Naive thymus-derived CD8-positive, alpha-beta T cell (primary cell): ENCODE results near the gene ACOX2. TPM values are rescaled to one million over a fixed set of nuclear protein-coding genes. Genes with fewer than 3 reads are reported as not detected.
A peak's percentile ranks its signal among the peaks of the same experiment; 100 is the strongest.
"Not testable (repeated sequence)": the region's sequence is repeated elsewhere in the genome, so short reads cannot be mapped to it uniquely, and the experiment has no call there.

Source experiments
- ATAC-seq, 2 donors: fragments of 150-1000 bp; cut with Tn5 transposase in 1 of 2; sonication (Bioruptor Pico), chemical (Tn5 transposase) in 1 of 2; 1 replicate in 1 of 2; 2 replicates in 1 of 2; pipeline ENCODE4 v1.10.0; 2021; ENCODE audit warnings: mild to moderate bottlenecking in 2 of 2, moderate library complexity in 2 of 2
- POLR2A ChIA-PET: fragments of 350-600 bp; sonication (Branson Sonifier 250); formaldehyde crosslinking; loops from one replicate; lab custom pipeline; 2021; ENCODE audit warnings: antibody characterized with exemption; lab: Charles Lee
- DNase-seq, 10 donors: peaks; one replicate each; pipeline versions ENCODE4 v3.0.0 to v3.0.0-alpha.2; 2020 to 2022
- H3K27ac Mint-ChIP-seq, 10 donors: one replicate each; pipeline ENCODE4 v1.8.0; 2020 to 2022; ENCODE audit warnings: mild to moderate bottlenecking in 10 of 10, mixed read lengths in 10 of 10, moderate library complexity in 4 of 10, inconsistent platforms in 1 of 10
- H3K27me3 Mint-ChIP-seq, 5 donors: one replicate each; pipeline ENCODE4 v1.8.0; 2021 to 2022; ENCODE audit warnings: mixed read lengths in 5 of 5
- H3K36me3 Mint-ChIP-seq, 3 donors: one replicate each; pipeline ENCODE4 v1.8.0; 2020 to 2022; ENCODE audit warnings: mixed read lengths in 3 of 3, mild to moderate bottlenecking in 2 of 3, inconsistent platforms in 1 of 3
- H3K4me1 Mint-ChIP-seq, 4 donors: one replicate each; pipeline ENCODE4 v1.8.0; 2021 to 2022; ENCODE audit warnings: mixed read lengths in 4 of 4
- H3K4me3 Mint-ChIP-seq, 10 donors: one replicate each; pipeline ENCODE4 v1.8.0; 2020 to 2022; ENCODE audit warnings: mild to moderate bottlenecking in 10 of 10, mixed read lengths in 10 of 10, moderate library complexity in 6 of 10, inconsistent platforms in 1 of 10
- H3K9me3 Mint-ChIP-seq, 9 donors: one replicate each; pipeline ENCODE4 v1.8.0; 2020 to 2022; ENCODE audit warnings: mixed read lengths in 9 of 9, mild to moderate bottlenecking in 3 of 9, inconsistent platforms in 1 of 9, moderate library complexity in 1 of 9
- polyA plus RNA-seq, 3 donors: library from polyadenylated mRNA; unstranded; fragments of 300-500 nt; fragmentation: Illumina TruSeq; gene quantifications; one replicate each; pipeline ENCODE4 v1.2.3, GENCODE V29; 2021
- total RNA-seq, 8 experiments: library from RNA in 2 of 8; stranded (reverse) in 2 of 8; gene quantifications; one replicate each; pipeline ENCODE4 v1.2.3 and lab custom pipeline; 2021 to 2026

The ACOX2 gene
- total and polyA plus RNA-seq, 5 experiments from 2014 or later = not detected

- Mint-ChIP-seq H3K9me3 (no peaks in the 10 kb centered on the region), H3K36me3 (peaks cover 0 to 3% (median 0%) of the 10 kb centered on the region in 3 donors), H3K4me3 (no peak overlapping the region), H3K27me3 (peaks cover 0 to 1% (median 0%) of the 10 kb centered on the region in 5 donors), H3K4me1 (peaks cover 5 to 10% (median 6%) of the 10 kb centered on the region in 4 donors), H3K27ac (no peak overlapping the region)
- ATAC-seq = no peak
- DNase-seq = no peak
- POLR2A ChIA-PET = no interaction called here
Measured at GRCh38 chr3:58528629-58529028, 8.4 kb downstream of the ACOX2 start.

- H3K36me3 Mint-ChIP-seq, DNase-seq, H3K27me3 Mint-ChIP-seq, ATAC-seq, H3K9me3 Mint-ChIP-seq, H3K4me3 Mint-ChIP-seq, H3K27ac Mint-ChIP-seq, POLR2A ChIA-PET, H3K4me1 Mint-ChIP-seq: not testable (repeated sequence)
Measured at GRCh38 chr3:58527440-58527839, 9.6 kb downstream of the ACOX2 start.

- no peaks in the 10 kb centered on the region for H3K27me3 Mint-ChIP-seq
- ATAC-seq = no peak
- no peak overlapping the region for H3K4me3 Mint-ChIP-seq
- no peak for DNase-seq
- no peaks in the 10 kb centered on the region for H3K9me3 Mint-ChIP-seq
- H3K4me1 Mint-ChIP-seq = no peaks in the 10 kb centered on the region
- POLR2A ChIA-PET = no interaction called here
- H3K27ac Mint-ChIP-seq = no peak overlapping the region
- H3K36me3 Mint-ChIP-seq = peaks cover 0 to 3% (median 0%) of the 10 kb centered on the region in 3 donors
Measured at GRCh38 chr3:58526515-58526957, 10.5 kb downstream of the ACOX2 start.

GRCh38 chr3:58524326-58524888 is 12.6 kb downstream of the ACOX2 start:
- H3K27ac Mint-ChIP-seq = no peak overlapping the region
- ATAC-seq (no peak), DNase-seq (no peak)
- POLR2A ChIA-PET = no interaction called here
- H3K36me3 Mint-ChIP-seq = peaks cover 0 to 3% (median 0%) of the 10 kb centered on the region in 3 donors
- no peaks in the 10 kb centered on the region for H3K9me3 Mint-ChIP-seq
- H3K4me3 Mint-ChIP-seq = no peak overlapping the region
- H3K27me3 Mint-ChIP-seq = no peaks in the 10 kb centered on the region
- no peaks in the 10 kb centered on the region for H3K4me1 Mint-ChIP-seq

- Mint-ChIP-seq H3K4me3 (no peak overlapping the region), H3K27ac (no peak overlapping the region), H3K27me3 (no peaks in the 10 kb centered on the region), H3K36me3 (peaks cover 0 to 3% (median 0%) of the 10 kb centered on the region in 3 donors), H3K9me3 (no peaks in the 10 kb centered on the region), H3K4me1 (no peaks in the 10 kb centered on the region)
- ATAC-seq (no peak), DNase-seq (no peak)
- POLR2A ChIA-PET = no interaction called here
Measured at GRCh38 chr3:58522759-58523425, 14.1 kb downstream of the ACOX2 start.

- Mint-ChIP-seq H3K27me3 (peaks cover 0 to 1% (median 0%) of the 10 kb centered on the region in 5 donors), H3K4me1 (no peaks in the 10 kb centered on the region), H3K36me3 (peaks cover 0 to 3% (median 0%) of the 10 kb centered on the region in 3 donors), H3K27ac (peak overlapping the region in 2 of 10 donors; percentile 22 to 81), H3K9me3 (no peaks in the 10 kb centered on the region), H3K4me3 (no peak overlapping the region)
- no peak for ATAC-seq
- DNase-seq = no peak
- POLR2A ChIA-PET = no interaction called here
Measured at GRCh38 chr3:58521917-58522631, 14.9 kb downstream of the ACOX2 start.

- Mint-ChIP-seq H3K4me3 (no peak overlapping the region), H3K27ac (peak overlapping the region in 3 of 10 donors; percentile 6 to 79 (median 22)), H3K27me3 (peaks cover 0 to 4% (median 0%) of the 10 kb centered on the region in 5 donors), H3K4me1 (no peaks in the 10 kb centered on the region), H3K9me3 (no peaks in the 10 kb centered on the region), H3K36me3 (no peaks in the 10 kb centered on the region)
- DNase-seq (no peak), ATAC-seq (no peak)
- POLR2A ChIA-PET = no interaction called here
Measured at GRCh38 chr3:58521336-58521670, 15.7 kb downstream of the ACOX2 start.

GRCh38 chr3:58520403-58521335 is 16.3 kb downstream of the ACOX2 start:
- POLR2A ChIA-PET = no interaction called here
- peaks cover 0 to 4% (median 0%) of the 10 kb centered on the region in 5 donors for H3K27me3 Mint-ChIP-seq
- no peak for DNase-seq
- H3K27ac Mint-ChIP-seq = no peak overlapping the region
- ATAC-seq = no peak
- H3K36me3 Mint-ChIP-seq = no peaks in the 10 kb centered on the region
- no peaks in the 10 kb centered on the region for H3K9me3 Mint-ChIP-seq
- no peaks in the 10 kb centered on the region for H3K4me1 Mint-ChIP-seq
- no peak overlapping the region for H3K4me3 Mint-ChIP-seq

- no peak overlapping the region for H3K4me3 Mint-ChIP-seq
- H3K36me3 Mint-ChIP-seq = no peaks in the 10 kb centered on the region
- H3K9me3 Mint-ChIP-seq = no peaks in the 10 kb centered on the region
- H3K27me3 Mint-ChIP-seq = peaks cover 0 to 4% (median 0%) of the 10 kb centered on the region in 5 donors
- ATAC-seq = no peak
- POLR2A ChIA-PET = no interaction called here
- H3K4me1 Mint-ChIP-seq = no peaks in the 10 kb centered on the region
- H3K27ac Mint-ChIP-seq = no peak overlapping the region
- no peak for DNase-seq
Measured at GRCh38 chr3:58519668-58520402, 17.2 kb downstream of the ACOX2 start.

GRCh38 chr3:58518291-58518789 is 18.6 kb downstream of the ACOX2 start:
- Mint-ChIP-seq H3K4me3 (no peak overlapping the region), H3K27ac (no peak overlapping the region), H3K36me3 (no peaks in the 10 kb centered on the region), H3K4me1 (no peaks in the 10 kb centered on the region), H3K9me3 (no peaks in the 10 kb centered on the region), H3K27me3 (peaks cover 0 to 4% (median 0%) of the 10 kb centered on the region in 5 donors)
- DNase-seq = no peak
- ATAC-seq = no peak
- POLR2A ChIA-PET = no interaction called here

GRCh38 chr3:58514405-58514804 is 22.6 kb downstream of the ACOX2 start:
- ATAC-seq (no peak), DNase-seq (no peak)
- peaks cover 0 to 4% (median 0%) of the 10 kb centered on the region in 5 donors for H3K27me3 Mint-ChIP-seq
- H3K4me3 Mint-ChIP-seq = no peak overlapping the region
- H3K9me3 Mint-ChIP-seq = no peaks in the 10 kb centered on the region
- H3K4me1 Mint-ChIP-seq = peaks cover 0 to 1% (median 0%) of the 10 kb centered on the region in 4 donors
- no peak overlapping the region for H3K27ac Mint-ChIP-seq
- POLR2A ChIA-PET = no interaction called here
- H3K36me3 Mint-ChIP-seq = no peaks in the 10 kb centered on the region

GRCh38 chr3:58508437-58508836 is 28.6 kb downstream of the ACOX2 start:
- DNase-seq (no peak), ATAC-seq (no peak)
- Mint-ChIP-seq H3K4me3 (no peak overlapping the region), H3K9me3 (no peaks in the 10 kb centered on the region), H3K36me3 (peaks cover 0 to 10% (median 5%) of the 10 kb centered on the region in 3 donors), H3K27me3 (no peaks in the 10 kb centered on the region), H3K4me1 (peaks cover 0 to 6% (median 4%) of the 10 kb centered on the region in 4 donors), H3K27ac (no peak overlapping the region)
- POLR2A ChIA-PET = no interaction called here
